MM.1S (cell line): ENCODE data around the gene BEND2.

Source experiments
- EZH2 ChIP-seq: fragments of 300-600 bp; sonication (generic); optimal IDR thresholded peaks from 2 replicates; pipeline ENCODE3; 2017; ENCODE audit warnings: low read depth, mild to moderate bottlenecking, antibody characterized with exemption, low read length, mixed read lengths
- EZH2phosphoT487 ChIP-seq: fragments of 300-600 bp; sonication (generic); IDR thresholded peaks from 2 replicates; pipeline ENCODE4 v1.6.1; 2018; ENCODE audit warnings: antibody characterized with exemption, low read length
- TF ChIP-seq, protein P1 (sequence below): fragments of 300-600 bp; sonication (generic); IDR thresholded peaks from 2 replicates; pipeline ENCODE4 v1.5.1; 2016; ENCODE audit warnings: antibody characterized with exemption, low read length, mixed read lengths

DNA sequence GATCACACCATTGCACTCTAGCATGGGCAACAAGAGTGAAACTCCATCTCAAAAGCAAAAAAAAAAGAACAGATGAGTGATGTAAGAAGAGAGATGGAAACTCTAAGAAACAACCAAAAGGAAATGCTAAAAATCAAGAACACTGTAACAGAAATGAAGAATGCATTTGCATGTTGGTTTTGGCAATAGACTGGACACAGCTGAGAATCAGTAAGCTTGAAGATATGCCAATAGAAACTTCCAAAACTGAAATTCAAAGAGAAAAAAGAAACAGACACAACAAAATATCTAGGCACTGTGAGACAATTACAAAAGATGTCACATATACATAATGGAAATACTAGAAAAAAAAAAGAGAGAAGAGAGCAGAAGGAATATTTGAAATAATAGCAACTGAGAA is 93.7 kb downstream of the BEND2 start:
- TF ChIP-seq, protein P1, sequence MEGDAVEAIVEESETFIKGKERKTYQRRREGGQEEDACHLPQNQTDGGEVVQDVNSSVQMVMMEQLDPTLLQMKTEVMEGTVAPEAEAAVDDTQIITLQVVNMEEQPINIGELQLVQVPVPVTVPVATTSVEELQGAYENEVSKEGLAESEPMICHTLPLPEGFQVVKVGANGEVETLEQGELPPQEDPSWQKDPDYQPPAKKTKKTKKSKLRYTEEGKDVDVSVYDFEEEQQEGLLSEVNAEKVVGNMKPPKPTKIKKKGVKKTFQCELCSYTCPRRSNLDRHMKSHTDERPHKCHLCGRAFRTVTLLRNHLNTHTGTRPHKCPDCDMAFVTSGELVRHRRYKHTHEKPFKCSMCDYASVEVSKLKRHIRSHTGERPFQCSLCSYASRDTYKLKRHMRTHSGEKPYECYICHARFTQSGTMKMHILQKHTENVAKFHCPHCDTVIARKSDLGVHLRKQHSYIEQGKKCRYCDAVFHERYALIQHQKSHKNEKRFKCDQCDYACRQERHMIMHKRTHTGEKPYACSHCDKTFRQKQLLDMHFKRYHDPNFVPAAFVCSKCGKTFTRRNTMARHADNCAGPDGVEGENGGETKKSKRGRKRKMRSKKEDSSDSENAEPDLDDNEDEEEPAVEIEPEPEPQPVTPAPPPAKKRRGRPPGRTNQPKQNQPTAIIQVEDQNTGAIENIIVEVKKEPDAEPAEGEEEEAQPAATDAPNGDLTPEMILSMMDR, result no peak
- TF ChIP-seq EZH2phosphoT487, result no peak
- TF ChIP-seq EZH2, result no peak
